Measurements from ENCODE around the gene KIF9.

- no peak for TF ChIP-seq CTCF (IDR thresholded peaks at IDR 0.05)
- no peak for TF ChIP-seq POLR2A (IDR thresholded peaks at IDR 0.05; ENCODE audit: low read depth)
- TF ChIP-seq EP300 (IDR thresholded peaks at IDR 0.05) = no peak
- no peak for TF ChIP-seq POLR2AphosphoS5 (IDR thresholded peaks at IDR 0.05)
These were observed 11.2 kb upstream of the KIF9 start for GRCh38 chr3:47293822-47294221.
